GM19455 (cell line): ENCODE results near the gene TBC1D3B.
"Not testable (repeated sequence)": the region's sequence is repeated elsewhere in the genome, so short reads cannot be mapped to it uniquely, and the experiment has no call there.

Source experiments
- ATAC-seq: cut with Tn5 transposase; IDR thresholded peaks from one replicate; pipeline ENCODE4 v1.9.1; 2021; ENCODE audit not compliant: unreplicated experiment

The TBC1D3B gene

GRCh38 chr17:36201506-36201905, 25.1 kb upstream of the TBC1D3B start:
- not testable (repeated sequence) for ATAC-seq

DNA sequence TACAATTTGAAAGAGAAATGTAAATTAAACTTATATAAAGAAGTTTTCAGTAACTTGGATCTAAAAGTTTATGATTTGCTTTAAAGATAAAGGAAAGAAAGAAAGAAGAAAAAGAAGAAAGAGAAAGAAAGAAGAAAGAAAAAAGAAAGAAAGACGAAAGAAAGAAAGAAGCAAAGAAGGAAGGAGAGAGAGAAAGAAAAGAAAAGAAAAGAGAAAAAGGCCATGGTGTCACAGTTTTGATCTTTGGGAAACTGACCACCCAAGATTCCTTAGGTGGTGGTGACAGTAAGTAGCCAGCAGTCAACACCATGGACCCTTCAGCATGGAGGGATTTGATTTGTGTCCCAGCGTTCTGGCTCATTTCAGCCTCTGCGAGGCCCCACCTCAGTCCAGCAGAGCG, 24.7 kb upstream of the TBC1D3B start:
- ATAC-seq, result not testable (repeated sequence)

DNA sequence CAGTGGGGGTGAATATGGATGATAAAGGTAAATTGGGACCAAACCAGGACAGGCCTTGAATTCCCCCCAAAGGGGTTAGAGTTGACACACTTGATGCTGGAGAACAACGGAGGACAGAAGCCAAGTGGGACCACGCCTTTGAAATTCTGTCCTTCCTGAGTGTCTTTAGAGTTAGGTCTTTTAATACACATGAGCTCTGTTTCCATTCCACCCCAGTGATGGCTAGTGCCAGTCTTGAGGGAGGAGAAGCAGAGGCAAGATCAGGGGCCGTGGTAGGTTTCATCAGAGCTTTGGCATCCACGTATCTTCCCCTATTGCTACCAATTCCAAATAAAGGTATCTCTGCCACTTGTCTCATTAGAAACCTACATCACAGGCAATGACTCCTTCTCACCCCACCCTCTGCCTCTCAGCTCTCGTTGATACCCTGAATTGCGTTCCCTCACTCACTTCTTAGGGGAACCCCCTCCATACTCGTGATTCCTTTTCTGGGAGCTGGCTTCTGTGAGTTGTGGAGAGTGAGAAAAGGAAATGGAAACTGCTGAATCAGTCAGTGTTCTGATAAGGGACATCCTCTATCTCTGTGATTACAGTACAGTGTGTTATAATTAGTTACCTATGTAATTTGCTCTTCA, 22.5 kb upstream of the TBC1D3B start:
- ATAC-seq, result no peak

GRCh38 chr17:36197387-36197703, 20.9 kb upstream of the TBC1D3B start:
- ATAC-seq, result no peak

DNA sequence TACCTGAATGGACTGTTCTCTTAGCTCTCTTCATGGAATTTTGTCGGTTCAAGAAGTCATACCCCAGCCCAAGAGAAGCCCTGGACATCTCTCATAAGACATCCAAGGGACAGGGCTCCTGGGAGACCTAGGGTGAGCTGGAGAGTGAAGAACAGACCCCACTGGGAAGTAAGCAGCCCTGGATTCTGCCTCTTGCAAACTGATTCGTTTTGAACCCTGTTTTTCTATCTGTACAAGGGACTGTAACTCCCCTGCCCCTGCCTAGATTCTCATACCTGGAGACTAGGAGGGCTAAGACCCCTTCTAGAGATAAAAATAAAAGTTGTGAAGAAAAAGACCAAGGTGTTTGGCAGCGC, 19.7 kb upstream of the TBC1D3B start:
- ATAC-seq, result no peak

DNA sequence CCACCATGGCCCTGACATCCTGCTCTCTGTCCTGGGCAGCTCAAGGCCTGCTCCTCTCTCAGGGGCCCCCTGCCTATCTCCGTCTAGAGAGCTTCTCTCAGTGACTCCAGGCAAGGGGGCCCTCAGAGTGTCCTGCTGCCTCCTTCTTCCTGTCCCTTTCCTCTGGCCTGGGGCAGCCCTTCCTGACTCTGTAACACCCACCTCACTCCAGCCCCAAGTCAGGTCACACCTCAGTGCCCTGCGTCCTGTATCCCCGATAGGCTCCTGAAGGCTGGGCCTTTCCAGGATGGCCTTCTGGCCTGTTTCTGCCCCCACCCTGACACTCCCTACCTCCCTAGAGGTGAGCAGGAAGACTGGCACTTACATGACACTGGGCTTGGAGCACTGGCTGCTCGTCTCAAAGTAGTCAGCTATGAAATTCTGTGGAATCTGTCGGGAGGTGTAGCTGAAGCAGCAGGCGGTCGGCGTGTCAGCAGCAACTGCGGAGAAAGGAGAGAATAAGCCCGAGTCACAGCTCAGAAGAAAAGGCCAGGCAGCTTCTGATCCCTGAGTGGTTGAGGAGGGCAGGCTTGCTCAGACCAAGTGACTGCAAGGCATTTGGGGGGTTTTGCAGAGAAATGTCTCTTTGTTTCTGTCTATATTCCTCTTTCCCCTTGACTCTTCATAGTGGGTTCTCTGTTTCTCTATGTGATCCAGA, 19.1 kb upstream of the TBC1D3B start:
- no peak for ATAC-seq

DNA sequence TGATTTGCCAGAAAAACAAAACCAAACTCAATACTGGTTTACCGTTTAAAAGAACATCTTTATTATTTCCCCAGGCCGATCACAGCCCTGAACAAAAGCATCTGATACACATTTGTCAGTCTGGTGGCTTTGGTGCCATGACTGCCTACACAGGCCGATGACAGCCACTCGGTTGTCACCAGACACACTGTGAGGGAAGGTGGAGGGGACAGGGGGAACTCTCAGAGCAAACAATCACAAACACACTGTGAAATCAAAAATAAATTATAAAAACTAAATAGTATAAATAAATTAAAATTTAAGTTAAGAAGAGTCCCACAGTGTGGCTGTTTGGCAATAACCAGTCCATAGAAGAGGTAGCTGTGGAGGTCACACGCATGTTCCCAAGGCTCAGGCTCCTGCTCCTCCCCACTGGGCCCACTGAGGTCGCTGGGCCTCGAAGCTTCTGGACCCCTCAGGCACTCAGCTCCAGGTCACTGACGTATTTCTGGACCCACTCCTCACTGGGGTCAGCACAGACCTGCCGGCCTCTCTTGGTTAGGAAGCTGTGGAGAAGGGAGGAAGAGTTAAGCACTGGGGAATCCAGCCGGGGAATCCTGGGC, 18.5 kb upstream of the TBC1D3B start:
- not testable (repeated sequence) for ATAC-seq

- ATAC-seq, result not testable (repeated sequence)
Observed at GRCh38 chr17:36194147-36194831, 17.9 kb upstream of the TBC1D3B start.

GRCh38 chr17:36193216-36193775, 16.9 kb upstream of the TBC1D3B start:
- no peak for ATAC-seq

DNA sequence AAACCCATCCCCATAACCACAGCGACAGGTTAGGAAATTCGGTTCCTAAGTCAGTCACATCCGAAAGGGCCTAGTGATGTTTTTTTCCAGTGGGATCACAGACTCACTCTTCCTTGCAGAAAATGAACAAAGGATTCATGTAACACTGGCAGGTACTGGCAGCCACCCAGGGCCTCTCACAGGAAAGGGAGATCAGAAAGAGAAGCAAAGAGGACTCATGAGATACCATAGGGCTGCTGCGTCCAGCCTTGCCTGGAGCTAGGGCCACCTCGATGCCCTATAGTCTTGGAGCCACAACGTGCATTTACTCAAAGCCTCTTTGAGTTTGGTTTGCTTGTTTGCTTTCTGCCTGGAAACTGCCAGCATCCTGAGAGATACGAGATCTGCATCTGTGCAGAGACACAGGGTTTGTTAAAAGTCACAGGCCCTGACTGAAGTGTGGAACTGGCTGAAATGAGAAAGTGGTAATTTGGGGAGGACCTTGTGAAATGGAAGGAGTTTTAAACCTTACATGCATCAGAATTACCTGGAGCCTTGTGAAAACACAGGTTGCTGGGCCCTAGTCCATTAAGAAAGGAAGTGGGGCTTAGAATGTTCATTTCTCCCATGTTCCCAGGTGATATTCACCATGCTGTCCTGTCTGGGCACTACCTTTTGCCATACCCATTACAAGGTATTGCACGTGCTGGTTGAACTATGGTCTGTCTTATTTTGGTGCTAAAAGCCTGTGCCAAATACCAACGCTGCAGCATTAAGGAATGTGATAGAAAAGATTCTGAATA, 14.3 kb upstream of the TBC1D3B start:
- not testable (repeated sequence) for ATAC-seq

DNA sequence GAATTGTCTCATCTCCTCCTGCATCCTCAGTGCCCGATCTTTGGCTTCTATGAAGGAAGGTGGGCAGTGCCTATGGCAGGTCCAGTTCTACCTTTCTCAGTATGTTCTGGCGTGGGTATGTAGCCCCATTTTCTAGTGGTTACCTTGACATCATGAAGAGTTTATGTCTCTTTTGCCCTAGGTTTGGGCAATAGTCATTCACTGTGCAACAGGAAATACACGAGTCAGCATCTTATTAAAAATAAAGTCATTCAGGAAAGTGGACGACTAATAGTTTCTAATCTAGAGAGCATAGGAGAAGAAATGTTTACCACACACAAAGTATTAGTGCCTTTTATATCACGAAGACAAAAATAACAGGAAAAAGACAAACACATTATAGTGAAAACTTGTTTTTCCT, 13.6 kb upstream of the TBC1D3B start:
- not testable (repeated sequence) for ATAC-seq

DNA sequence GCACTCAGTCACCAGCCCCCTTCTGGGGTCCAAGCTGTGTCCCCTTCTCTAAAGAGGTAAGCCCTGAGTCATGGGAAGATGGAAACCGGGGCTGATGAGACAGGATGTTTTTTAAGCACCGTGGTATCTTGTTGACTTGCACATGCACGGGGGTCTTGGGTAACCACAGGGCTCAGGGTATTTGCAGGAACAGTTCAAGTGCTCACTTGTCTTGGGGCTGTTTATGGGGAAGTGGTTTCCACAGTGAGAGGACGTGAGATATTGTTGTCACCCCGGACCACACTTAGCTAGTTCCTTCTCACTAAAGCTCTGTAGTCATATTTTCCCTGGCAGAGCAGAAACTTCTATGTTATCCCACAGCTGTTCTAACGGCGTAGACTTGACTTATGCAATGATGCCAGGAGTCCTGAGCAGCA, 12.5 kb upstream of the TBC1D3B start:
- no peak for ATAC-seq

DNA sequence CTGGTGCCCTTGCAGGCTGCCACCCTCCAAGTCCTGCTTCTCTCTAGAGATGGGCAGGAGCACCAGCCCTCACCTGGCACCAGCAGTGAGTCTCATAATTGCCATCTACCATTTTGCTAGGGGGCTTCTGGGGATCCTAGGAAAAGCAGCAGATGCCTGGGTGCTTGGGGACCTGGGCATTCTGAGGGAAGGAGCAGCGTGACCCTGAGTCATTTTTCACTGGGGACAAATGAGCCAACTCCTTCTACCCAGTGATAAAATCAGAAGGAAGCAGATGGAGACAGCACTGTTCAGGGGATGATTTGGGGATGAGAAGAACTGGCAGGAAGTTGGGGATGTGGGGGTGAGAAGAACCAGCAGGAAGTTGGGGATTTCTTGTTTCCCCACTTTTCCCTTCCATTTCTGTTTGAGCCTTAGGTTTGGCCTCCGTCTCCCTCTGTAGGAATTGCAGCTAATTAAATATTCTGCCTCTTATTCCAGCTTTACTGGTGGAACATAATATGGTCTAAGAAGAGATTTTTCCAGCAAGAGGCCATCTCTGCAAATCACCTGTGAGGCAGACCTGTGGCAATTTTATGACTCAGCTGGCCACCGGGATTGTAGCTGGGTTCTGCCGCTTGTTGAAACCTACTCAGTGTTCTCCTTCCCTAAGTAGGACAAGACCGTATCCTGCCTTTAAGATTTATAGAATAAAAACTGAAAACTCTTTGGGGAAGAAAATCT, 11.7 kb upstream of the TBC1D3B start:
- ATAC-seq, result not testable (repeated sequence)

DNA sequence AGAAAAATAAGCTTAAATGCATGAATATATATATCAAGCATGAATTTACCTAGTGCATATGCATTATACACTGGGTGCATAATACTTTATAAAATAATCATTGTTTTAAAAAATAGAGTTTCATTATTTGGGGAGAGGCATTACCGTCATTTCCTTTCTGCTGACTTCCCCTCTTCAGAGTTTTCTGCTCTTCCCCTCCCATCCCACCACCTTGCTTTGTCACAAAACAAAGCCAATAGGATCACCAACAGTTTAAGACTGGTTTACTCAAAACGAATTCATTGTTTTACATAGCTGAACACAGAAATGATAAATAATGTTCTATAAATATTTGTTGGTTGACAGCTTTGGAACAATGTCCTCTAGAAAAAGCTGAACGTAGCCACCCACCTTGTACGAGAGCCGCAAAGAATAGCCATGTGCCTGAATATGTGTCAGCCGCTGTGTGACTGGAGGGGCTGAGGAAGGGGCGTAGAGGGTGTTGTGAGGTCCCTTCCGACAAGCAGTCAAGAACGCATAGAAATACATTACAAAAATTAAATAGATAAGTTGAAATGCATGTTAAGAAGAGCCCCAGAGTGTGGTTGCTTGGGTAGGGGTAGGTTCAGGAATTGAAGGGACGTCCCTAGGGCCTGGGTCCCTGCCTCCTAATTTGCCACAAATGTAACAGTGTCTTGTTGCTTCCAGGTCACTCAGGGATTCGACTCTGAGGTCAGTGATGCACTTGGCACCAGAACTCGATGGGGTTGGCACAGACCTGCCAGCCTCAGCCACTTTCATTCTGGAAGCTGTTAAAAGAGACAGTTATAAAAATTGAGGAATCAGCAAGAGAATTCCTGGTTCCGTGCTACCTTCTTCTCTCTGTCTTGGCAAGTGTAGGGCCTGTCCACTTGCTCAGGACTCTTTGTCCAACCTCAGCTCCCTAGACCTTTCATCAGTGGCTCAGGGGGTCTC, 10.7 kb upstream of the TBC1D3B start:
- ATAC-seq, result not testable (repeated sequence)

- no peak for ATAC-seq
Observed at GRCh38 chr17:36185416-36185815, 9.0 kb upstream of the TBC1D3B start.

DNA sequence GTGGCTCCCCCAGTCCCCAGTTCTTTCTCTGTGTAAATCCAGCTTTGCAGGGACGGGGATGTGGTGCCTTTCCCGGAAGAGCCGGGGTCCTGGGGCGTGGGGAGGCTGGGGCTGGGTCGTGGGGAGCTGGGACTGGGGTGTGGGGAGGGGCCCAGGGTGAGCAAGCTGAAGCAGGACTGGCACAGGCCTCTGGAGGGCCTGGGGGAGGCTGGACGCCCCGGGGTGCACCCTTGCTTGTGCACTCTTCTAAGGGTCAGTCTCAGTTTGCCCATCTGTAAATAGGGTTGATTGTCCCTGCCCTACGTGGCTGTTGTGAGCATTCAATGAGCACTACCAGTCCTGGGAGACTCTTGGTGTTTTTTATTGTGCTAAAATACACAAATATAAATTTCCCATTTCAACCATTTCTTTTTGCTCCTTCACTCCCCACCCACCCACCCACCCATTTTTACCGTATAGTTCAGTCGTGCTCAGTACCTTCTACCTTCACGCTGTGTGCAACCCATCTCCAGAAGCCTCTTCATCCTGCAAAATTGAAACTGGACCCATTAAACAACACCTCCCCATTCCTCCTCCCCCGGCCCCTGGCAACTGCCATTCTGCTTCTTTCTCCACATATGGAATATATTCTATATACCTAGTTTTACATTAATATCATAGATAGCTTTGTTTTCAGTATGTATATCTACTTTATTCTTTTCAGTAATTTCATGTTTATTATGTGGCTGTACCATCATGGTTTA, 7.8 kb upstream of the TBC1D3B start:
- no peak for ATAC-seq

DNA sequence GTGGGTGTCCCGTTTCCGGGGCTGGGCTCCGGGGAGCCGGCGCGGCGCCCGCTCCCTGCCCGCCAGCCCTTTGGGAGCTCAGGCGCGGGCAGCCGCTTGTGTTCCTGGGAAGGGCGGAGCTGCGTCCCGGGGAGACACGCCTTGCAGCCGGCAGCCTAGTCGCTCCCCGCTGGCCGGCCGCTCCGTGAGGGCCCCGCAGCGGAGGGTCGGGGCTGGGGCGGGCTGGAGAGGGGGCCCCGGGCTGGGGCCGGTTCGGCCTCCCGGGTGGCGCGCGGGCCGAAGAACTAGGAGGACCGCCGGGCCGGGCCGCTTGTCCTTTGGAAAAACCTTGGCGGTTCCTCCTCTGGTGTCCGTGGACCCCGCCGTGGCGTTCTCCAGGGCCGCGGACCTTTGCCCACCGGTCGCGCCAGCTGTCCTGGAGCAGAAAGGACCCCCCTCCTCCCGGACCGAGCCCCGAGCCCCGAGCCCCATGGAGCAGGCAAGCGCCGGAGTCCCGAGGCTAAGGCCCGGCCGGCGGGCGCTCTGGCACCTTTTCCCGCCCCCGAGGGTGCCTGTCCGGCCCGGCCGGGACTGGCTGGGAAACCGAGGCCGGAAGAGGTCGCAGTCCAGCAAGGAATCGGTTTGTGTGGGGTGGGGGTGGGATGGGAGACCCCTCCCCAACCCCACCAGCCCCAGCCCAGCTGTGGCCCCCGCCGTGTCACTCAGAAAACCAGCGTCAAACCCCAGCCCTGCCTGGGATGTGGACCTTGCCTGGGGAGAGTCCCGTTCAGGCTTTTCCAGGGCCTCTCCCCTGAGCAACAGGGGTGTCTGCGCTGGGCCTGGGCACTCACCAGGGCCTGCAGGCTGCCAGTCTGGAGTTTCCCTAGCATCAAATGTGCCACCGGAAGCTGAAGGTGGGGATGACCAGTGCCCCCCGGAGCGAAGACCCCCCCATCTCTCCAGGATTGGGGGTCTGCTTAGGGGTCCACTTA, 6.8 kb upstream of the TBC1D3B start:
- ATAC-seq, result no peak
